Effector CD4-positive, alpha-beta T cell (primary cell): Measurements from ENCODE around the gene CDKN3.
"Not testable (repeated sequence)": the region's sequence is repeated elsewhere in the genome, so short reads cannot be mapped to it uniquely, and the experiment has no call there.

Experiments
- DNase-seq: peaks from one replicate; pipeline ENCODE4 v3.0.0-alpha.2; 2020

CDKN3 gene

DNA sequence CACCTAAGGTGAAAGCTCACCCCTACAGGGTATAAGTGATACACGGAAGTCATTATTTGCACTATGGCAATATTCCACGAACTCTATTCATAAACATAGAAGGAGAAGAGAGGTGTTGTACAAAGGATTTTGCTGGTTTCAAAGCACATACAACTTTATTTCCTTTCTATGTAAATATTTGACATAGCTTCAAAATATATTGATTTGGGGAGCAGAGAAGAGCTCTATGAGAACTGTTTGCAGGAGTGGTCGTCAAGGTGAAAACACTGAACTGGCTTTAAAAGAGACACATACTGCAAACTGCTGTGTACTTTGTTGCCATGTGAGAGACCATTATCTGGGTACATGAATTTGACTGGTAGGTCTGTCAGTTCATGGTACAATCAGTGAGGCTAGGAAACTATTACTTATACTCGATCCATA lies 27.7 kb downstream of the CDKN3 start:
- no peak for DNase-seq

DNA sequence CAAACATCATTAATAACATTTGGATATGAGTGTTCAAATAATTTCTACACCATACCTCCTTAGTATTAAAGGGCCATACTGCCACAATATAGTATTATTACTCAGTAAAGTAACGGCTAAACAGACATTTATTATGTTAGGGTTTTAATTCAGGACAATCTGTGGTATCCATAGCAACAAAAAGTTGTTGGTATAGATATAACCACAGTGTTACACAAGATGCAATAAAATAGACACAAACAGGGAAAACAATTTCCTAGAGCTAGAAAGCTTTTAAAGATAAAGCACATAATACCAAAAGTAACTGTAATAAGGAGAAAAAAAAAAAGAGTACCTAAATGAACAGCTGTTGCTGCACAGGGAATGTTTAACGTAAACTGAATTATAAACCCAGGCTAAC lies 28.3 kb downstream of the CDKN3 start:
- no peak for DNase-seq

DNA sequence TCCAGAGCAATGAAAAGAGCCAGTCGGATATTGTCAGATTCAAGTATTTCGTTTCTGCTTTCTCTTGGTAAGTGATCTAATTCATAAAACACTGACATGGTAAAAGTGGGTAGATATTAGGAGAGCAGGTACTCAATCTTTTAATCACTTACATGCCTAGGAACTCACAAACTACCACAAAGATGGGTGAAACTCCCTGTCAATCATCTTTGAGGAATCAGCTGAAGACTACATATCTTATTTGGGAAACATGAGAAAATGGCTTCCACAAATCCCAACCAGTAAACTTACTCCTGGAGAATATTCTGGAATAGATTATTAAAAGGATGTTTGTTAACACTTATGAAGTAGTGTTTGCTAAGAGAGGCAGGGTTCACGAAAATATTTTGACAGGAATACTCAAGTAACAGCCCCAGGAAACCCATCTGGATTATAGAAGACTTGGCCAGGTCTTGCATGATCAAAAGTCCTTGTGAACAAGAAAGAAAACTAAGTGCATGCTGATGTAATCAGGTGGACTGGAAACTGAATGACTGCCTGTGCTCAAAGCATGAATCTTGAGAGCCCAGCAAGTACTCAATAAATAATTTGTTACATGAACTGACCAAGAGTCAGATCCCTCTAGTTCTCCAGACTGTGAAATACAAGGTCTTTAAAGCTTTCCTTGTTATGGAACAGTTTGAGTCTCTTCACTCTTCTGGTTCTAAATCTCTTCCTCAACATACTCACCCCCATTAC lies 28.9 kb downstream of the CDKN3 start:
- no peak for DNase-seq

DNA sequence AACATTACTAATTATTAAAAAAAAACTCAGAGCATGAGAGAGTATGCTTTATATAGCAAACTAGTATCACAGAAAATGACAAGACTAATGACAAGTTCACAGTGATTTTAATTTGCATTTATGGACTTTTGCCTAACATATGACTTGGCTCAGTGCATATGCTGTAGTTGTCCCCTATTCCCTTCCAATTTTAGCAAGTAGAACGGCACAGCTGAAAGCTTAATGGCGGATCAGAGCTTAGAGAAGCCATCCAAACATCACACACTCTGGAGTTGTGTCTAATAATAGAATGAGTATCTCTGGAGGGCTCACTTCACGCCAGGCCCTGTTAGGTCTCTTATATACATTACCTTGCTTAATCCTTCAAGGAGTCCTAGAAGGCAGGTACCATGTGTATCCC lies 31.1 kb downstream of the CDKN3 start:
- DNase-seq: no peak

DNA sequence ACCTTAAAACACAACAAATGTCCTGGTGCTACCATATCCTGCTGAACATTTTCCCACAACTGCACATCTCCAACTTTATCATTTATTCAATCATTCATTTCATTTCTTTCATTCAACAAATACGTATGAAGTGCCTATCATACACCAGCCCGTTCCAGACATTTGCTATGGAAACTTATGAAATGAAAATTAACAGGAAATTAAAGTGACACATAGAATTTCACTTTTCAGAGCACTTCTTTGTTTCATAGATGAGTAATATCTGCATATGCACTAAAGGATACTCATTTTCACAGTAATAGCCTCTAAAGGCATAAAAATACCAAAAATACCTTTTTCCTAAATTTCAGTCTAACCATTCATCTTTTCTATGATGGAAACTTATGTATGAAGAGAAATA lies 31.7 kb downstream of the CDKN3 start:
- no peak for DNase-seq

DNA sequence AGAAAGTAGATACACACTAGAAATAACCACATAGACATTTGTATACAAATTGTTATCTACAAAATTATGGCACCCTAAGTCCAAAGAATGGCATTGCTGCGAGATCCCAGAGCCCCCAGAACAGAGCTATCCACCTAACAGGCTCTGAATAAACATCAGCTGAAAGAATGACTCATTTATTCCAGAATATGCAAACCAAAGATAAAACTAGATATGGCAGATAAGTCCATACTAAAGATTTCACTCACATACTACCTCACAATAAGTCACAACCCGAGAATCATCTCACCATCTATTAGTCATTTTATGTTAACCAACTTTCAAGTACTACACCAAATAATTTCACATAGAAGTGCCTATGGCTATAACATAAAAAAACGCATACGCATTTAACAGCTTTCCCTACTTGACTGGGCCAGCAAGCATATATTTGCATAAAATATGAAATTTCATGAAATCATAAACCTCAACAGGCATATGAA lies 38.7 kb downstream of the CDKN3 start:
- DNase-seq: no peak

DNA sequence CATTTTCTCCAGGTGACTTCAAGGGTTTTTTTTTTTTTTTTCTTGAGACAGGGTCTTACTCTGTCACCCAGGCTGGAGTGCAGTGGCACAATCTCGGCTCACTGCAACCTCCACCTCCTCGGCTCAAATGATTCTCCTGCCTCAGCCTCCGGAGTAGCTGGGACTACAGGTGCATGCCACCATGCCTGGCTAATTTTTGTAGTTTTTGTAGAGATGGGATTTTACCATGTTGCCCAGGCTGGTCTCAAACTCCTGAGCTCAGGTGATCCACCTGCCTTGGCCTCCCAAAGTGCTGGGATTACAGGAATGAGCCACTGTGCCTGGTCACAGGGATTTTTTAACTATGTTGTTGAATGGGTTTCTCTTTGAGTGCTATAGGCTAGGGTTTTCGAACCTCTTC lies 41.1 kb downstream of the CDKN3 start:
- not testable (repeated sequence) for DNase-seq

DNA sequence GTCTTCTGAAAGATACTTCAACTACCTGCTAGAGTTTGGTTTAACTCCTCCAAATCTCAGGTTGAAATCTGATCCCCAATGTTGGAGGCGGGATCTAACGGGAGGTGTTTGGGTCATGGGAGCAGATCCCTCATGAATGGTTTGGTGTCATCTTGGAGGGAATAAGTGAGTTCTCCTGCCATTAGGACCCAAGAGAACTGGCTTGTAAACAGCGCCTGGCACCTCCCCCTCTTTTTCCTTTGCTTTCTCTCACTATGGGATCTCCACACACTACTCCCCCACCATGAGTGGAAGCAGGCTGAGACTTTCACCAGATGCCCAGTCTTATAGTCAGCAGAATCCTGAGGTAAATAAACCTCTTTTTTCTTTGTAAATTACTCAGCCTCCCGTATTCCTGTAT lies 41.9 kb downstream of the CDKN3 start:
- DNase-seq: no peak

DNA sequence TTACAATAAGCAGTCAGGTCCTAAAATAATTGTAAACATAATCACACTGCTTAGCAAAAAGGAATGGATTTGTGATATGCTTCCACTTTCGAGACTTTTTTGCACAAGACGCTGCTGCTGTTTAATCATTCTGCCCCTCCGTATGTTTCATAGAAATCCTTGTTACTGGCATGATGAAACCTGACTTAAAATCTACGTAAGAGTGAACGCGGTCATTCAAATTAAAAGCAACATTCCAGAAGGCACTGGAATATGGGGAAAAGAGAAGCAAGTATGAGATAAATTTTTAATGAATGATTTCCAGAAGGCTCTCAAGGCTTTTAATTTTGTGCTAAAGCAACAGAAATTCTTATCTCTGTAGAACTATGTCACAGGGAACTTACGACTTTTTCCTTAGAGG lies 43.2 kb downstream of the CDKN3 start:
- DNase-seq: no peak

DNA sequence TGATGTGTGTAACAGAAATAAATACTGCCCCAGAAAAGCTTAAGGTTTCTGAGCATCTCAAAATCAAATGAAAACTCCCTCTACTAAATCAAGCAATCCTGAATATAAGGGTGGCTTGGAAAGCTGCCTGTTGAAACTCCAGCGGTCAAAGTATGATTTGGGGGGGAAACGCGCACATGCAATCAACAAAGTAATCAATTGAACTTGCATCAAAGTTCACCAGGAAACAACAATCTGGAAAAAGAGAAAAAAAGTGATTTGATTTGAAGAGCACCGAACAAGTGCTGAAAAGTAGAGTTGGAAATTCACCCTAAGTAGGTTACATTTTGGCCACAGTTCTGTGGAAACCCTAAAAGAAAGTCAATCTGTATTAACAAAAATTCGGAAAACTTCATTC lies 43.7 kb downstream of the CDKN3 start:
- no peak for DNase-seq

DNA sequence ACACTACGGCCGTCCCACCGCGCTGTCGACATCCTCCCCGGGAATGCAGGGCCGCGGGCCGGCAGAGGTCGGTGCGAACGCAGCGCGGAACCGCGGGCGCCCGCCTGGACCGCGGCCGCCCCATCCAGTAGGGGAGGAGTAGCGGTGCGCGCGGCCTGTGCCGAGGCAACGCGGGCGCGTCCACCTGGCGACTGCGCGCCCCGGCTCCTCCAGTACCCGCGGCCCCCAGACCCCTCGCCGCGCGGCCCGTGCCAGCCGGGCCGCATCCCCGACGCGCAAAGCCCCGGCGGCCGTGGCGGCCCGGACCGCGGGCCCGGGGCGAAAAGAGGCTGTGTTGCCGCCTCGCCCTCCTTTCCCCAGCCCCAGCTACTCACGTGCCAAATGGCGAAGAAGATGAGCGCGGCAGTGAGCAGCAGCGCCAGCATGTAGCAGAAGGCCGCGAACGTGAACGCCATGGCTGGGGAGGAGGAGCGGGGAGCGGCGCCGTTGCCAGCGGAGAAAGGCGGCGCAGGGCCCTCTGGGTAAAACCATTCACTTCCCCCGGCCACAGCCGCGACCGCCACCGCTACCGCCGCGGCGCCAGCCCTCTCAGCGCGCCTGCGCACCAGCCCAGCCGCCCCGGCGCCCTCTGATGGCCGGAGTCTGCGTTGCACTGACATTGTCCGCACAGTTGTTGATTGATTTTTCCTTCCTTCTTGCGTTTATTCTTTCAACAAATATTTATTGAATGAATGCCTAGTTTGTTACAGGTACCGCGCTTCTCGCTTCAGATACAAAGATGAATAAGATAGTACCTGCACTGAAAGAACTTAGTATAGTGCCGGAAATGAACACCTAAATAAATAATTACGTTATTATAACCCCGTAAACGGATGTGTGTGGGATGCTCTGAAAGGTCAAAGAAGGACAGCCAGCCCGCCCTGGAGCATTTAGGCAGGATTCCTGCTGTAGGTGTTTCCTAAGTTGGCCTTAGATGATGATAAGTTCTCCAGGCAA lies 44.4 kb downstream of the CDKN3 start, which contains the start of gene CNIH1:
Gene CNIH1, minus strand, starts transcription at position 502 of the 996 bp plus-strand sequence. Its CDS starts 47 bp downstream, at position 455.
- peak; percentile 88 for DNase-seq

DNA sequence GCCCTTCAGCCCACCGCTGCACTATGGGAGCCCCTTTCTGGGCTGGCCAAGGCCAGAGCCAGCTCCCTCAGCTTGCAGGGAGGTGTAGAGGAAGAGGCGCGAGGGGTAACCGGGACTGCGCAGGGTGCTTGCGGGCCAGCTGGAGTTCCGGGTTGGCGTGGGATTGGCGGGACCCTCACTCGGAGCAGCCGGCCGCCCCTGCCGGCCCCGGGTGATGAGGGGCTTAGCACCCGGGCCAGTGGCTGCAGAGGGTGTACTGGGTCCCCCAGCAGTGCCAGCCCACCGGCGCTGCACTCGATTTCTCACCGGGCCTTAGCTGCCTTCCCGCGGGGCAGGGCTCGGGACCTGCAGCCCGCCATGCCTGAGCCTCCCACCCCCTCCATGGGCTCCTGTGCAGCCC lies 46.2 kb downstream of the CDKN3 start:
- DNase-seq: not testable (repeated sequence)

DNA sequence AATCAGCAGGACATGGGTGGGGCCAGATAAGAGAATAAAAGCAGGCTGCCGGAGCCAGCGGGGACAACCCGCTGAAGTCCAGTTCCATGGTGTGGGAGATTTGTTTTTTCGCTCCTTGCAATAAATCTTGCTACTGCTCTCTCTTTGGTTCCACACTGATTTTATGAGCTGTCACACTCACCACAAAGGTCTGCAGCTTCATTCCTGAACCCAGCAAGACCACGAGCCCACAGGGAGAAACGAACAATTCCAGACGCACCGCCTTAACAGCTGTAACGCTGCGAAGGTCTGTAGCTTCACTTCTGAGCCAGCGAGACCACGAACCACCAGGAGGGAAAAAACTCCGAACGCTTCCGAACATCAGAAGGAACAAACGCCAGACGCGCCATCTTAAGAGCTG lies 47.2 kb downstream of the CDKN3 start:
- DNase-seq: no peak

DNA sequence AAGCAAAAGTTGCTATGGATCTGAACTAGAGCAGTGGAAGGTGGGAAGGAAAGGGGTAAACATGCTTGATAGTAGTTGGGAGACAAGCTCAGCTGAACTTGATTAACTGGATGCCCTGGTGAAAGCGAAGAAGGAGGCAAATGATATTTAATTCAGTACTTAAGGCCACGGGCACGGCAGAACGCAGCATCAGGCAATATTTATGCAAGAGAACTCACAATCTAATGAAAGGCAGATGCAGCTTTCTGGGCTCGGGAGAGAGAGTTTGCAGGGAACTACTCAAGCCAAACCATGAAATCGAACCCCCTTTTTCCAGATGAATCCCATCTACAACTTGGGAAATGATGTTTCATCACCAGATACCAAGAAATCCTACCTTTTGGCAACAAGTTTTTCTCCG lies 47.9 kb downstream of the CDKN3 start:
- DNase-seq: no peak

DNA sequence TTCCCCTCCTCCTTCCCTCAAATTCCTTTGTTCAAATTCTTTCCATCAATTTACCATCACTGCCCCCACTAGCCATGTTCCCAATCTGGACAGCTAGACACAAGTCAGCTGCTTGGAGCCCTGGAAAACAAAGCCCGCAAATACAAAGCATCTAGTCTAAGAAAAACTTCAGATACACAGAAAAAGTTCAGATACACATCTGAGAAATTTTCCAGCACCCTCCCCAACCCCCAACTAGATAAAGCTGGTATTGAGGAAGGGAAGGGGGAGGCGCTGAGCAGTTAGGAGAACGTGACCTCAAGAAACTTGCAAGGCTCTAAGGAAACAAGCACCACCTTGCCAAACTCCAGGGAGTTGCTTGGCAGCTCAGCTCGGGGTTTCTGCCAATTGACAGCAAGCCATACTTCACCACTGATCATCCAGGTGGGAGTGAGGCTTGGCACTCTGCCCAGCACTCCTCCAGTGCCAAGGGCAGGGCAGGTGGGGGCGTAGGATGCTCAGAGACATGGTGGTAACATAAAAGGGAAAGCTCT lies 49.4 kb downstream of the CDKN3 start:
- DNase-seq: no peak

DNA sequence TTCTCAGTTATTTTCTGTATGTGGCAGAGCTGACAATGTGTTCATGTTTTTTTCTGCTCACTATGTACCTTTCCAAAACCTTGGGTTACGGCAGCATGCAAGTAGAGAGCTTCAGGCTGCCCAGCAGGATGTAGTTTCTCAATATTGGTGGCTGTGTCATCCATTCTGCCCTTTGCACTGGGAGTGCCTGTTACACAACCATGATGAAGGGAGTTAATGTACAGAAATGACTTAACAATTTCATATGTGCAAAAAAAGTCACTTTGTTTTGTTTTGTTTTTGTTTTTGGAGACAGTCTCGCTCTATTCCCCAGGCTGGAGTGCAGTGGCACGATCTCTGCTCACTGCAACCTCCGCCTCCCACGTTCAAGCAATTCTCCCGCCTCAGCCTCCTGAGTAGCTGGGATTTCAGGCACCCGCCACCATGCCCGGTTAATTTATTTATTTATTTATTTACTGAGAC lies 50.5 kb downstream of the CDKN3 start:
- no peak for DNase-seq

DNA sequence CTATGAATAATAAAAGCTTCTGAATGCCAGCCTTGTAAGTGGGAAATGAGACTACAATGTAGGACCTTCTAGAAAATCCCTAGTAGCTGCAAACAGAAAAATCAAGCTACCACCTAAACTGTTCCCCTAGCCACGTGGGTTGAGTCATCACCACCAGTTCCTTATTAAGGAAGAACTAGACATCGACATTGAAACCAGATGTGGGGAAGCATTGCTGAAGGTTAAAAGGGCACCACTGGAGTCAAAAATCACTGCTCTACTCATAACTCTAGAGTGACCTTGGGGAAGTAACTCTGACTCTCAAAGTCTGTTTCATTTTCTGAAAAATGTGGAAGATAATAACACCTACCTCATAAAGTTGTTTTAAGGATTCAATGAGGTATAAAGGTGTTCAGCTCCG lies 53.7 kb downstream of the CDKN3 start:
- no peak for DNase-seq

DNA sequence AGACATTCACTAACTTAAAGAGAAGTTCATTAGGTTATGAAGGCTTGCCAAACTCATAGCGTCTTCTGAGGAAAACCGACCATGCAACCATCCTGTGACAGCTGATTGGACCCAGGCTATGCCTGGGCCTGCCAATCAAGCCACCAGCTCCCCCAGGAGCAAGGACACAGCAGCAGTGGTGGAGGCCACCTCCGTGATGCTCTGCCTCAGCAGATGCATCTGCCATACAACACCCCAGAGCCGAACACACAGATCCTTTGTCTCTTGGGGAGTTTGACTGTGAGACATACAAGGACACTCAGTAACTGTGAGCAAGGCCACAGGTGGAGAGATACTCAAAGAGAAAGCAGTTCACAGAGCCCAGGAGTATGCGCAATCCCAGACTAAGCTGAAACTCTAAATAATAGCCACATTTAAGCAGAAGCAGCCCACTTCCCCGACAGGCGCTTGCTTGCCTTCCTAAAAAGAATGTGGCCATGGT lies 54.4 kb downstream of the CDKN3 start:
- no peak for DNase-seq

DNA sequence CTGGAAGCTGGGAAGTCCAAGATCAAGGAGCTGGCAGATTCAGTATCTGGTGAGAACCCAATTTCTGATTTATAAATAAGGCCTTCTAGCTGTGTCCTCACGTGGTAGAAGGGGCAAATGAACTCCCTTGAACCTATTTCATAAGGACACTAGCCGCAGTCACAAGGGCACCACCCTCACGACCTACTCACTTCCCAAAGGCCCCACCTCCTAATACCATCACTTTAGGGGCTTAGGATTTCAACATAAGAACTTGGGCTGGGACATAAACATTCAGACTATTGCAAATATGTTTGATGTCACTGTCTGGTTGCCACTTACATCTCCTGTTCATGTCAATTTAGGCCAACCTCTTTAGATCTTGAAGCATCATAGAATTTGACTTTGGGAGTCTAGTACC lies 55.2 kb downstream of the CDKN3 start:
- DNase-seq: no peak

DNA sequence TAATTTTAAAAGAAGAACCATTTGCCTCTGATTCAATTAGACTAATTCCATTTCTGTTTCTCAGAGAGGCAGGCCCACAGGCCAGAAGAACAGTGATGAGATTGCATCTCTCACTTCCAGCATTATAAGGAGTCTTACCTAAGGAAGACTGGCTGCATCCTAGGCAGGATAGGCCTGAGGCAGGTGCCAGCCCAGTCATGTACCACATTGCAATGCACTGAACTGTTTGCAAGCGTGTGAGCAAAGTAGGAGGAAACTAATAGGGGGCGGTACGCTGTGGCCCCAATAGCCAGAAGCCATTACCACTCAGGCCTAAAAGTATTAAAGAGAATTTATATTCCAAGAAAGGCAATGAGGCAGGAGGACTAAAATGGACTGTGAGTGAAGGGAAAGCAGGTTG lies 56.4 kb downstream of the CDKN3 start:
- no peak for DNase-seq

DNA sequence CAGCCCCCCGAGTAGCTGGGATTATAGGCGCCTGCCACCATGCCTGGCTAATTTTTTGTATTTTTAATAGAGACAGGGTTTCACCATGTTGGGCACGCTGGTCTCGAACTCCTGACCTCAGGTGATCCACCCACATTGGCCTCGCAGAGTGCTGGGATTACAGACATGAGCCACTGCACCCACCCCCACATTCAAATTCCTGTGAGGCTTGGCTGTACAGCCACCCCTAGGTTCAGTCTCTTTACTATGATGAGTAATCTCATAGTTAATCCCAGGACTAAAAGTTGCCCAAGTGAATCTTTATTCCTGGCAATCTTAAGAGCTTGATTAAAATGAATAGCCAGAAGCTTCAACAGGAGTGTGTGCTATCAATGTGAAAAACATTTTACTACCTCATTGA lies 57.2 kb downstream of the CDKN3 start:
- not testable (repeated sequence) for DNase-seq

DNA sequence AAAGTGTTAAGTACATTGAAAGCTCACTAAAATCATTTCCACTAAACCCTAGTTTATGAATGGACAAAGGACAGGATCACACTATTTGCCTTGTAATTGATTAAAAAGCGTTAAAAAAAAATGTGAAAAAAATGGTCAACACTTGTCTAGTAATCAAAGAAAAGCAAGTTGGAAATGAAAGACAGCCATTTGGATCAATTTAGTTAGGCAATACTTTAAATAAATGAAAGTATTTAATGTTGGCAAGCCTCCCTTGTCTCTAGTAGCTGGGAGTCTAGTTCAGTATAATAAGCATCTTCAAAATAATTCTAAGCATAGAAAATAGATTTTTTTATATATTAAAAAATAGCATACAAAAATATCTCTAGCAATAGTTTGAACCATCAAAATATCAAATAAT lies 58.6 kb downstream of the CDKN3 start:
- DNase-seq: no peak
